OCI-LY7 (cell line): ENCODE measurements around the gene IMPACT. TPM values are rescaled to one million over a fixed set of nuclear protein-coding genes. Genes with fewer than 3 reads are reported as not detected.

Experiments used
- Bru-seq: library from RNA; stranded (reverse); fragments of 400-500 nt; gene quantifications from one replicate; lab custom pipeline; 2021; lab: Mats Ljungman, UMichigan
- BruChase-seq, 2 experiments: library from RNA; stranded (reverse); fragments of 400-500 nt; gene quantifications; one replicate each; lab custom pipeline; 2021; lab: Mats Ljungman, UMichigan
- BruUV-seq: library from RNA; stranded (reverse); fragments of 400-500 nt; replicated peaks from 2 replicates; lab custom pipeline; 2021; lab: Mats Ljungman, UMichigan
- CTCF ChIA-PET: fragments of 300-600 bp; sonication (Branson Sonifier 250); formaldehyde crosslinking; loops from one replicate; lab custom pipeline; 2022; ENCODE audit warnings: antibody characterized with exemption; ENCODE audit not compliant: unreplicated experiment; lab: Charles Lee
- POLR2A ChIA-PET: fragments of 300-600 bp; sonication (Branson Sonifier 250); formaldehyde crosslinking; loops from one replicate; lab custom pipeline; 2022; ENCODE audit warnings: antibody characterized with exemption; lab: Charles Lee
- DNase-seq: peaks from one replicate; pipeline ENCODE4 v3.0.0-alpha.2; 2015; ENCODE audit warnings: low spot score
- H2AFZ ChIP-seq: fragments of 200-600 bp; sonication (generic), shearing (Covaris generic); 2 replicates; pipeline ENCODE4 v1.6.1; 2014; ENCODE audit warnings: mild to moderate bottlenecking, antibody characterized with exemption, low read length, moderate library complexity
- H3K27ac ChIP-seq: fragments of 200-600 bp; sonication (generic); 2 replicates; pipeline ENCODE4 v1.5.1; 2014; ENCODE audit warnings: mixed run types, low read depth, mild to moderate bottlenecking, moderate library complexity, low read length, inconsistent platforms; ENCODE audit not compliant: poor library complexity, severe bottlenecking
- H3K36me3 ChIP-seq: fragments of 200-600 bp; sonication (generic); 2 replicates; pipeline ENCODE4 v1.6.1; 2014; ENCODE audit warnings: mild to moderate bottlenecking, antibody characterized with exemption, low read length, moderate library complexity, mixed read lengths; ENCODE audit not compliant: insufficient read depth
- H3K4me1 ChIP-seq: fragments of 200-600 bp; sonication (generic); 2 replicates; pipeline ENCODE4 v1.5.1; 2014; ENCODE audit warnings: mild to moderate bottlenecking, low read length; ENCODE audit not compliant: insufficient read depth, poor library complexity, severe bottlenecking
- H3K4me2 ChIP-seq: fragments of 200-600 bp; sonication (generic); 2 replicates; pipeline ENCODE4 v1.6.1; 2014; ENCODE audit warnings: mild to moderate bottlenecking, low read length
- H3K4me3 ChIP-seq: fragments of 200-600 bp; sonication (generic); 2 replicates; pipeline ENCODE4 v1.5.1; 2014; ENCODE audit warnings: mild to moderate bottlenecking, low read depth, low read length; ENCODE audit not compliant: poor library complexity, severe bottlenecking
- H3K79me2 ChIP-seq: fragments of 200-600 bp; sonication (generic); 2 replicates; pipeline ENCODE4 v1.6.1; 2016; ENCODE audit warnings: low read depth, mild to moderate bottlenecking, low read length, moderate library complexity, mixed read lengths; ENCODE audit not compliant: insufficient read depth
- H3K9me2 ChIP-seq: fragments of 200-600 bp; sonication (generic); 2 replicates; pipeline ENCODE4 v1.6.1; 2016; ENCODE audit warnings: mild to moderate bottlenecking, low read length, mixed read lengths; ENCODE audit not compliant: insufficient read depth
- H3K9me3 ChIP-seq: fragments of 200-600 bp; sonication (generic); 2 replicates; pipeline ENCODE4 v1.6.1; 2014; ENCODE audit warnings: mild to moderate bottlenecking, mixed run types, low read length, mixed read lengths
- H4K20me1 ChIP-seq: fragments of 200-600 bp; sonication (generic); 2 replicates; pipeline ENCODE4 v1.6.1; 2014; ENCODE audit warnings: mild to moderate bottlenecking, antibody characterized with exemption, low read length, moderate library complexity, mixed read lengths; ENCODE audit not compliant: insufficient read depth
- EZH2phosphoT487 ChIP-seq: fragments of 200-600 bp; sonication (generic); IDR thresholded peaks from 2 replicates; pipeline ENCODE4 v1.6.1; 2018; ENCODE audit warnings: low read depth, borderline replicate concordance, mild to moderate bottlenecking, mixed run types, antibody characterized with exemption, low read length, moderate library complexity, mixed read lengths
- intact Hi-C: fragments of 100-400 bp; cut with micrococcal nuclease; formaldehyde crosslinking; loops from one replicate; pipeline ENCODE4 v1.10.0; 2022; ENCODE audit not compliant: unreplicated experiment
- long read RNA-seq: library from polyadenylated mRNA; stranded (forward); transcript quantifications from one replicate; pipeline ENCODE4 v2.0.0, GENCODE V29; 2022
- total RNA-seq, 2 experiments: library from RNA; depleted of rRNA in 1 of 2; stranded (reverse); fragments of >200 nt in 1 of 2; shearing (Covaris generic) in 1 of 2; gene quantifications; 2 replicates each; pipeline ENCODE4 v1.2.3, GENCODE V29; 2014 to 2022
- TF ChIP-seq, protein P1 (sequence below): fragments of 200-600 bp; sonication (generic); conservative IDR thresholded peaks from 2 replicates; pipeline ENCODE4 v1.5.1; 2014; ENCODE audit warnings: mild to moderate bottlenecking, antibody characterized with exemption, low read length, moderate library complexity, mixed read lengths

IMPACT gene, protein sequence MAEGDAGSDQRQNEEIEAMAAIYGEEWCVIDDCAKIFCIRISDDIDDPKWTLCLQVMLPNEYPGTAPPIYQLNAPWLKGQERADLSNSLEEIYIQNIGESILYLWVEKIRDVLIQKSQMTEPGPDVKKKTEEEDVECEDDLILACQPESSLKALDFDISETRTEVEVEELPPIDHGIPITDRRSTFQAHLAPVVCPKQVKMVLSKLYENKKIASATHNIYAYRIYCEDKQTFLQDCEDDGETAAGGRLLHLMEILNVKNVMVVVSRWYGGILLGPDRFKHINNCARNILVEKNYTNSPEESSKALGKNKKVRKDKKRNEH
- total RNA-seq (2014; rRNA removed; shearing (Covaris generic)) (not detected in 2 replicates), total RNA-seq (2022) (not detected in 2 replicates), Bru-seq, nascent RNA (percentile 6 among the genes with signal in this experiment), BruChase-seq, experiment 1, labeled RNA remaining after a 6-hour chase (percentile 6 among the genes with signal in this experiment), BruChase-seq, experiment 2, labeled RNA remaining after a 2-hour chase (percentile 14 among the genes with signal in this experiment)
- long read RNA-seq: 0 reads

DNA sequence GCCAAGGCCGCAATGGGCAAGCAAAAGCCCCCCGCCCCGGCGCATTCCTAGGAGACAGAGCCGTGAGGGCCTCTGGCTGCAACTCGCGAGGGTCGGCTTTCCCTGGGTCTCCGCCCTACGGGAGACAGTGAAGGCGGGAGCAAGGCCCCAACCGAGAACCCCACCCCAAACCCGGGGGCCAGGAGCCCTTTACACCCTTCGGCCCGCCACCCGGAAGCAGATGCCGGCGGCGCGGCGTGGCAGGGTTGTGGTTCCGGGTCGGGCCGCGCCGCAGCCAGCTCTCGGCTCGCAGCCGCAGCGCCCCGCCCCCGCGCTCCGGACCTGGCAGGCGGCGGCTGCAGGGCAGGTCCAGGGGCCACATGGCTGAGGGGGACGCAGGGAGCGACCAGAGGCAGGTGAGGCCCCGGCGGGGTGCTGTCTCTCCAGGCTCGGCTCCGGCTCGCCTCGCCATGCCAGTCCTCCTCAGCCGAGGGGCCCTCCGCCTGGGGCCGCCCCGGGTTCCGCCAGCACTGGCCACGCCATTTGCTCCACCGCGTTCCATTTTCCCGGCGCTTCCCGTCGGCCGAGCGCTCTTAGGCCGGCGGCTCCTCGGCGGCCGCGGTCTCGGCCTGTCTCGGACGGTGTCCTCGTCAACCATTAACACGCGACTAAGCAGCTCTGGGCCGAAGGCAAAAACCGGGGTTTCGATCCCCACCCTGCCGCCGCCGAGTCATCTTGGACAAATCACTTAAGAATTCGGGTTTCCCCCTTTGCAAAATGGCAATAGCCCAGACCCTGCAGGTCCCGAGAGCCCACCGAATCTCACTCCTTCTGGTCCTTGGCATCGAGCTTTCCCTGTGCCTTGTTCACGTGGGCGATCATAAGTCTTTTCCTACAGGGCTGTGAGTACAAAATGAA is at the start of gene IMPACT:
TSS of gene IMPACT (plus strand) at position 273 of the 897 bp plus-strand sequence. CDS start at position 360, 87 bp downstream.
- no TSS peak for BruUV-seq
- ChIA-PET POLR2A (no interaction called here), CTCF (no interaction called here)
- Histone ChIP-seq H3K4me2 (no peak within 1 kb of the TSS), H3K36me3 (no peaks in the 10 kb centered on the region), H3K4me1 (no peaks in the 10 kb centered on the region), H3K79me2 (no peaks in the 10 kb centered on the region), H3K9me2 (no peaks in the 10 kb centered on the region), H3K27ac (no peak within 1 kb of the TSS), H3K4me3 (no peak within 1 kb of the TSS), H3K9me3 (no peaks in the 10 kb centered on the region), H2AFZ (no peak within 1 kb of the TSS), H4K20me1 (no peaks in the 10 kb centered on the region)
- intact Hi-C loops: no loop called here
- TF ChIP-seq, protein P1, sequence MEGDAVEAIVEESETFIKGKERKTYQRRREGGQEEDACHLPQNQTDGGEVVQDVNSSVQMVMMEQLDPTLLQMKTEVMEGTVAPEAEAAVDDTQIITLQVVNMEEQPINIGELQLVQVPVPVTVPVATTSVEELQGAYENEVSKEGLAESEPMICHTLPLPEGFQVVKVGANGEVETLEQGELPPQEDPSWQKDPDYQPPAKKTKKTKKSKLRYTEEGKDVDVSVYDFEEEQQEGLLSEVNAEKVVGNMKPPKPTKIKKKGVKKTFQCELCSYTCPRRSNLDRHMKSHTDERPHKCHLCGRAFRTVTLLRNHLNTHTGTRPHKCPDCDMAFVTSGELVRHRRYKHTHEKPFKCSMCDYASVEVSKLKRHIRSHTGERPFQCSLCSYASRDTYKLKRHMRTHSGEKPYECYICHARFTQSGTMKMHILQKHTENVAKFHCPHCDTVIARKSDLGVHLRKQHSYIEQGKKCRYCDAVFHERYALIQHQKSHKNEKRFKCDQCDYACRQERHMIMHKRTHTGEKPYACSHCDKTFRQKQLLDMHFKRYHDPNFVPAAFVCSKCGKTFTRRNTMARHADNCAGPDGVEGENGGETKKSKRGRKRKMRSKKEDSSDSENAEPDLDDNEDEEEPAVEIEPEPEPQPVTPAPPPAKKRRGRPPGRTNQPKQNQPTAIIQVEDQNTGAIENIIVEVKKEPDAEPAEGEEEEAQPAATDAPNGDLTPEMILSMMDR: no peak
- TF ChIP-seq EZH2phosphoT487: no peak
- DNase-seq: no peak

DNA sequence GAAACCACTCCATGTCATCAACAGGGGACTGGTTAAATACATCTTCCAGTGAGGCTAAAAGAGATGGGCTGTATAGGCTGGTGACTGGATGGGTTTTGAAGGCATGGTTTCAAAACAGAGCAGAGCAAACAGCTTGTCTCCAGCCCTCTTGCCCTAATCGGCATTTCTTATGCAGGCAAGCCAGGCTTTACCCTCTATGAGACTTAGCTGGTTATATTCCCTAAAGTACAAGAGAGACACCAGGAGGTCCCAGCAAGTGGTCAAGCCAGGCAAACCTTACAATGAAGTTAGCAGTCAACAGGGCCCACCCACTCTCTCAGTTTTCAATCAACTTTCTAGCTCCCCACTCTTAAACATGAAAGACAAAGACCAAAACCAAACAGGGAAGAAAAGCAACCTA is 47.9 kb upstream of the IMPACT start:
- CTCF ChIA-PET: no interaction called here
- BruUV-seq: no TSS peak
- POLR2A ChIA-PET: no interaction called here
- Histone ChIP-seq H3K27ac (no peak overlapping the region), H3K4me3 (no peak overlapping the region), H3K9me3 (no peaks in the 10 kb centered on the region), H3K79me2 (no peaks in the 10 kb centered on the region), H3K4me1 (no peaks in the 10 kb centered on the region), H4K20me1 (no peaks in the 10 kb centered on the region), H3K36me3 (no peaks in the 10 kb centered on the region), H2AFZ (no peak overlapping the region), H3K9me2 (no peaks in the 10 kb centered on the region), H3K4me2 (no peak overlapping the region)
- no peak for DNase-seq
- intact Hi-C loops: loop anchor here (10.0 kb wide), 1 partner anchor 64 kb away; no protein-coding TSS in a partner anchor
- TF ChIP-seq, protein P1: no peak
- no peak for TF ChIP-seq EZH2phosphoT487
